ENCODE data around the gene GNE. TPM values are rescaled to one million over a fixed set of nuclear protein-coding genes. Genes with fewer than 3 reads are reported as not detected.

The GNE gene
- total and polyA plus RNA-seq, 2 donors from 2014 or later = 10.3 to 48.1 TPM

GRCh38 chr9:36165826-36166167 is 92.5 kb downstream of the GNE start:
- Histone ChIP-seq H3K4me1 (ENCODE audit: control insufficient read depth in 2 of 3, insufficient read depth in 2 of 3, low read depth in 1 of 3, low read length in 3 of 3) (peaks cover 0 to 2% (median 2%) of the 10 kb centered on the region in 3 donors), H3K36me3 (ENCODE audit: control insufficient read depth in 2 of 3, insufficient read depth in 3 of 3, low read length in 3 of 3) (no peaks in the 10 kb centered on the region), H3K4me3 (ENCODE audit: low read length in 3 of 3) (no peak overlapping the region), H3K9ac (ENCODE audit: low read length in 3 of 3) (no peak overlapping the region), H3K9me3 (ENCODE audit: control insufficient read depth in 2 of 3, insufficient read depth in 1 of 3, low read length in 3 of 3) (no peaks in the 10 kb centered on the region), H3K27me3 (ENCODE audit: control insufficient read depth, insufficient read depth, low read length) (no peaks in the 10 kb centered on the region), H3K27ac (ENCODE audit: low read depth in 2 of 2, low read length in 2 of 2) (no peak overlapping the region)
- TF ChIP-seq, protein P1, sequence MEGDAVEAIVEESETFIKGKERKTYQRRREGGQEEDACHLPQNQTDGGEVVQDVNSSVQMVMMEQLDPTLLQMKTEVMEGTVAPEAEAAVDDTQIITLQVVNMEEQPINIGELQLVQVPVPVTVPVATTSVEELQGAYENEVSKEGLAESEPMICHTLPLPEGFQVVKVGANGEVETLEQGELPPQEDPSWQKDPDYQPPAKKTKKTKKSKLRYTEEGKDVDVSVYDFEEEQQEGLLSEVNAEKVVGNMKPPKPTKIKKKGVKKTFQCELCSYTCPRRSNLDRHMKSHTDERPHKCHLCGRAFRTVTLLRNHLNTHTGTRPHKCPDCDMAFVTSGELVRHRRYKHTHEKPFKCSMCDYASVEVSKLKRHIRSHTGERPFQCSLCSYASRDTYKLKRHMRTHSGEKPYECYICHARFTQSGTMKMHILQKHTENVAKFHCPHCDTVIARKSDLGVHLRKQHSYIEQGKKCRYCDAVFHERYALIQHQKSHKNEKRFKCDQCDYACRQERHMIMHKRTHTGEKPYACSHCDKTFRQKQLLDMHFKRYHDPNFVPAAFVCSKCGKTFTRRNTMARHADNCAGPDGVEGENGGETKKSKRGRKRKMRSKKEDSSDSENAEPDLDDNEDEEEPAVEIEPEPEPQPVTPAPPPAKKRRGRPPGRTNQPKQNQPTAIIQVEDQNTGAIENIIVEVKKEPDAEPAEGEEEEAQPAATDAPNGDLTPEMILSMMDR (IDR thresholded peaks at IDR 0.05; ENCODE audit: borderline replicate concordance, extremely low read depth, insufficient read depth) = no peak
- no peak for DNase-seq
- intact Hi-C loops (cut with DNase I) = loop anchor here (10.0 kb wide), 1 partner anchor 51 kb away; no protein-coding TSS in a partner anchor
- no peak for FAIRE-seq

DNA sequence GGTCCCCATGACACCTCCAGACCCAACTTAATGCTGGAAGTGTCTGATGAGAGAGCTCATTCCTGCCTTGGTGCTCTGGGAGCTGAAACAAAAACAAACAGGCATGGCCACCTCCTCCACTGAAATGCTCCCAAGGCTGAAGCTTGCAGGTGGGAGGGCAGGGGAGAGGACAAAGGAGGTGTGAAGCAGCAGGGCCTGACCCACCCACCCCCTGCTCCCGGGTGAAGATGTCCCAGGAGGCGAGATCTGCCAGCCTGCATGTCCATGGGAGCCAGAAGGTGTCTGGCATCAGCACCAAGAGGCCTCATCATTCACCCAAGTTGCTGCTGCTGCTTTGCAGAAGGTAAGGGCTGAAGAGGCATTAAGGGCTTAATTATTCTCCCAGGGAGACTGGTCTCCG is 93.3 kb downstream of the GNE start:
- Histone ChIP-seq H3K4me3 (ENCODE audit: low read length in 3 of 3) (no peak overlapping the region), H3K27ac (ENCODE audit: low read depth in 2 of 2, low read length in 2 of 2) (no peak overlapping the region), H3K4me1 (ENCODE audit: control insufficient read depth in 2 of 3, insufficient read depth in 2 of 3, low read depth in 1 of 3, low read length in 3 of 3) (peaks cover 0 to 2% (median 2%) of the 10 kb centered on the region in 3 donors), H3K27me3 (ENCODE audit: control insufficient read depth, insufficient read depth, low read length) (no peaks in the 10 kb centered on the region), H3K9me3 (ENCODE audit: control insufficient read depth in 2 of 3, insufficient read depth in 1 of 3, low read length in 3 of 3) (no peaks in the 10 kb centered on the region), H3K9ac (ENCODE audit: low read length in 3 of 3) (no peak overlapping the region), H3K36me3 (ENCODE audit: control insufficient read depth in 2 of 3, insufficient read depth in 3 of 3, low read length in 3 of 3) (no peaks in the 10 kb centered on the region)
- intact Hi-C loops (cut with DNase I) = loop anchor here (10.0 kb wide), 1 partner anchor 50 kb away; no protein-coding TSS in a partner anchor
- FAIRE-seq (no peak), DNase-seq (peak in 4 of 5 donors; percentile 32 to 62 (median 50))
- TF ChIP-seq, protein P1 (IDR thresholded peaks at IDR 0.05; ENCODE audit: borderline replicate concordance, extremely low read depth, insufficient read depth) = no peak

Other genes with a start within 250 kb of the GNE start
- gene RECK, start 221.5 kb downstream of the GNE start, total RNA-seq = 10.4 TPM
- 4.5 TPM for gene RECK, start 221.5 kb downstream of the GNE start, polyA plus RNA-seq (ENCODE audit: insufficient read depth, low read depth, low replicate concordance)
- 19.6 TPM for gene GLIPR2, start 121.7 kb downstream of the GNE start, total RNA-seq
- gene GLIPR2, start 121.7 kb downstream of the GNE start, polyA plus RNA-seq (ENCODE audit: insufficient read depth, low read depth, low replicate concordance) = 8.3 TPM
- 0.13 TPM for gene CCIN, start 89.1 kb downstream of the GNE start, total RNA-seq
- gene CCIN, start 89.1 kb downstream of the GNE start, polyA plus RNA-seq (ENCODE audit: insufficient read depth, low read depth, low replicate concordance) = not detected
- gene CLTA, start 67.5 kb downstream of the GNE start, total RNA-seq = 205 TPM
- 331 TPM for gene CLTA, start 67.5 kb downstream of the GNE start, polyA plus RNA-seq (ENCODE audit: insufficient read depth, low read depth, low replicate concordance)
- gene RNF38, start 141.8 kb upstream of the GNE start, total RNA-seq = 48.3 TPM
- 10.7 TPM for gene RNF38, start 141.8 kb upstream of the GNE start, polyA plus RNA-seq (ENCODE audit: insufficient read depth, low read depth, low replicate concordance)

All from kidney (tissue), 14 donors.